GM12878 (cell line): ENCODE results near the gene GNA15. TPM values are rescaled to one million over a fixed set of nuclear protein-coding genes. Genes with fewer than 3 reads are reported as not detected.

ENCODE experiments used
- ATAC-seq: fragments of 200-7000 bp; cut with Tn5 transposase; 3 replicates; pipeline ENCODE4 v1.9.1; 2020; ENCODE audit warnings: mild to moderate bottlenecking, moderate library complexity
- BruUV-seq: library from RNA; stranded (reverse); fragments of 400-500 nt; replicated peaks from 2 replicates; lab custom pipeline; 2021; lab: Mats Ljungman, UMichigan
- CTCF ChIA-PET: fragments of 300-600 bp; sonication (Branson Sonifier 250); formaldehyde crosslinking; extraction: SDS; loops from one replicate; lab custom pipeline; 2021; ENCODE audit warnings: inconsistent platforms; lab: Yijun Ruan, JAX
- POLR2A ChIA-PET: fragments of 350-600 bp; formaldehyde crosslinking; extraction: SDS; loops from one replicate; lab custom pipeline; 2021; ENCODE audit warnings: inconsistent platforms; lab: Charles Lee
- RAD21 ChIA-PET: fragments of 300-600 bp; sonication (Branson Sonifier 250); formaldehyde crosslinking; loops from one replicate; lab custom pipeline; 2023; ENCODE audit warnings: antibody characterized with exemption; ENCODE audit not compliant: unreplicated experiment; lab: Charles Lee
- SMC1A ChIA-PET: fragments of 300-600 bp; sonication (Branson Sonifier 250); formaldehyde crosslinking; loops from one replicate; lab custom pipeline; 2023; ENCODE audit not compliant: unreplicated experiment, uncharacterized antibody; lab: Charles Lee
- DNase-seq: peaks from one replicate; pipeline ENCODE4 v3.0.0-alpha.2; 2011; ENCODE audit warnings: low read depth, low spot score
- FAIRE-seq: peaks from 3 replicates; lab custom pipeline; 2011; peaks lifted over from hg19 to GRCh38; lab: Jason Lieb, UNC
- H2AFZ ChIP-seq: 2 replicates; pipeline ENCODE4 v1.6.0; 2011; ENCODE audit warnings: low read depth, low read length, control low read depth; ENCODE audit not compliant: control insufficient read depth
- H3K27ac ChIP-seq: 2 replicates; pipeline ENCODE4 v1.5.1; 2011; ENCODE audit warnings: control low read depth; ENCODE audit not compliant: control insufficient read depth, insufficient read depth
- H3K27me3 ChIP-seq, 2 experiments: replicated peaks in 1 of 2; 2 replicates each; pipeline versions ENCODE4 v1.6.0 to v1.6.1; 2011; ENCODE audit warnings: low read length in 1 of 2; ENCODE audit not compliant: control insufficient read depth in 2 of 2, insufficient read depth in 2 of 2
- H3K36me3 ChIP-seq, 2 experiments: 2 replicates each; pipeline ENCODE4 v1.5.1; 2011; ENCODE audit warnings: low read length in 1 of 2; ENCODE audit not compliant: control insufficient read depth in 2 of 2, insufficient read depth in 2 of 2
- H3K4me1 ChIP-seq: 2 replicates; pipeline ENCODE4 v1.6.1; 2011; ENCODE audit warnings: mild to moderate bottlenecking, low read length, moderate library complexity, mixed read lengths; ENCODE audit not compliant: control insufficient read depth, insufficient read depth
- H3K4me2 ChIP-seq: 2 replicates; pipeline ENCODE4 v1.6.0; 2011; ENCODE audit warnings: control low read depth; ENCODE audit not compliant: control insufficient read depth, insufficient read depth
- H3K4me3 ChIP-seq: fragments of 200-600 bp; sonication (generic); 2 replicates; pipeline ENCODE4 v1.5.1; 2016
- H3K79me2 ChIP-seq: 2 replicates; pipeline ENCODE4 v1.6.0; 2011; ENCODE audit warnings: low read length; ENCODE audit not compliant: control insufficient read depth, insufficient read depth
- H3K9ac ChIP-seq: 2 replicates; pipeline ENCODE4 v1.8.0; 2011; ENCODE audit warnings: low read length, control low read depth, mixed read lengths; ENCODE audit not compliant: control insufficient read depth, insufficient read depth
- H3K9me3 ChIP-seq: replicated peaks from 3 replicates; pipeline ENCODE4 v1.5.1; 2011; ENCODE audit warnings: mild to moderate bottlenecking, low read length; ENCODE audit not compliant: control insufficient read depth, insufficient read depth
- H4K20me1 ChIP-seq: 2 replicates; pipeline ENCODE4 v1.6.0; 2011; ENCODE audit not compliant: control insufficient read depth, insufficient read depth
- IRF3 ChIP-seq: fragments of 450-650 bp; IDR thresholded peaks from 2 replicates; pipeline ENCODE4 v1.6.1; 2014; ENCODE audit warnings: mild to moderate bottlenecking
- KAT2A ChIP-seq: conservative IDR thresholded peaks from 2 replicates; pipeline ENCODE4 v1.6.1; 2011; ENCODE audit warnings: low read depth, low read length; ENCODE audit not compliant: control insufficient read depth
- PAX5 ChIP-seq: IDR thresholded peaks from 2 replicates; pipeline ENCODE4 v1.6.1; 2011; ENCODE audit warnings: low read depth, low read length, borderline replicate concordance
- SIN3A ChIP-seq: IDR thresholded peaks from 2 replicates; pipeline ENCODE4 v1.6.1; 2012; ENCODE audit warnings: low read depth, low read length, improper control_type of control experiment
- STAT3 ChIP-seq: IDR thresholded peaks from 2 replicates; pipeline ENCODE4 v1.6.1; 2011; ENCODE audit warnings: low read depth, low read length, improper control_type of control experiment
- WRNIP1 ChIP-seq: IDR thresholded peaks from 2 replicates; pipeline ENCODE4 v1.6.1; 2011; ENCODE audit warnings: low read depth, low read length, improper control_type of control experiment, borderline replicate concordance
- WGBS: methylation state at CpG from one replicate; pipeline ENCODE4 v1.1.6; 2016; ENCODE audit warnings: low lambda C conversion rate; ENCODE audit not compliant: insufficient replicate concordance, insufficient coverage; ENCODE audit errors: missing lambda C conversion rate; 5-methylcytosine and 5-hydroxymethylcytosine counted together
- in situ Hi-C: fragments of 300-500 bp; cut with MboI; formaldehyde crosslinking; loops from 9 replicates; pipeline ENCODE4 v1.14.3; 2018; ENCODE audit warnings: mixed read lengths
- intact Hi-C: fragments of 100-400 bp; cut with micrococcal nuclease; formaldehyde crosslinking; loops from one replicate; pipeline ENCODE4 v1.14.2; 2022; ENCODE audit not compliant: unreplicated experiment
- polyA plus RNA-seq, 11 experiments: library from polyadenylated mRNA; depleted of rRNA in 4 of 11; unstranded in 6 of 11; stranded (reverse) in 5 of 11; fragments of >200 nt; fragmentation: Nextera tagmentation in 4 of 11; fragmentation: Illumina TruSeq in 1 of 11; extraction: Ambion mirVana in 4 of 11; extraction: Trizol in 1 of 11; gene quantifications; 1 replicate in 1 of 11; 2 replicates in 10 of 11; pipeline versions ENCODE4 v1.2.1 to v1.2.3, GENCODE V29; 2011 to 2016; ENCODE audit warnings: inconsistent platforms in 2 of 11, missing spikeins in 2 of 11, low read depth in 1 of 11
- total RNA-seq, 4 experiments: library from RNA; depleted of rRNA in 3 of 4; stranded (reverse); fragments of >200 nt in 3 of 4; fragmentation: Illumina TruSeq in 1 of 4; extraction: Trizol in 1 of 4; gene quantifications; 2 replicates each; pipeline versions ENCODE4 v1.2.1 to v1.2.3, GENCODE V29; 2013 to 2021
- TF ChIP-seq, protein P1 (sequence below): IDR thresholded peaks from 2 replicates; pipeline ENCODE4 v1.6.1; 2012; ENCODE audit warnings: low read depth, low read length, improper control_type of control experiment
- TF ChIP-seq, protein P2 (sequence below): IDR thresholded peaks from 2 replicates; pipeline ENCODE4 v1.6.1; 2011; ENCODE audit warnings: low read depth, low read length, improper control_type of control experiment, borderline replicate concordance

GNA15 gene
- total and polyA plus RNA-seq, 10 of the 15 experiments (the other 5 are each of a cell fraction or from before 2014, with no cell fraction given), result 0.42 to 18.0 (median 9.4) TPM

DNA sequence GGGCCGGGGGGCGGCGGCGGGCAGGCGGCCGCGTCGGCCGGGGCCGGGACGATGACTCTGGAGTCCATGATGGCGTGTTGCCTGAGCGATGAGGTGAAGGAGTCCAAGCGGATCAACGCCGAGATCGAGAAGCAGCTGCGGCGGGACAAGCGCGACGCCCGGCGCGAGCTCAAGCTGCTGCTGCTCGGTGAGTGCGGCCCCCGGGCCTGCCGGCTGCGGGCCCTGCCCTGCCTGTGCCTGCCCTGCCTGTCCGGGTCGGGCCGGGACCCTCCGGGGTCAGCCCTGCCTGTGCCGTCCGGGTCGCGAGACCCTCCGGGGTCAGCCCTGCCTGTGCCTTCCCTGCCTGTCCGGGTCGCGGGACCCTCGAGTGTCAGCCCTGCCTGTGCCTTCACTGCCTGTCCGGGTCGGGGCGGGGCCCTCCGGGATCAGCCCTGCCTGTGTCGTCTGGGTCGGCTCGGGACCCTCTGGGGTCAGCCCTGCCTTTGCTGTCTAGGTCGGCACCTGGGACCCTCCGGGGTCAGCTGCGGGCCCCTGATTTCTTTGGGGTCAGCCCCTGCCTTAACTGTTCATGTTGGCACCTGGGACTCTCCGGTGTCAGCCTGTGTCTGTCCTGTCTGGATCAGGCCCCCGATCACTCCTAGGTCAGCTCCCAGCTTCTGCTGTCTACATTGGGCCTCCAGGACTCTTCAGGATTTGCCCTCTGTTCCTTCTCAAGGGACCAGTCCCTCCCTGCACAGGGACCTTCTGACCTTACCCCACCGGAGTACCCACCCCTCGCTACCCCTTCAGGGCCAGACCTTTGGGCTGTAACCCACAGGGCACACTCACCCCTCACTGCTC, 41.0 kb upstream of the GNA15 start:
- SMC1A ChIA-PET, result interaction anchor here (0.6 kb wide), 1 partner anchor 9 kb away, joined by 3 read pairs; no protein-coding TSS in a partner anchor
- Histone ChIP-seq H3K4me3 (peak overlapping the region; percentile 77), H3K36me3 (no peaks in the 10 kb centered on the region), H3K4me1 (peaks cover 17% of the 10 kb centered on the region), H3K4me2 (peak overlapping the region; percentile 92), H3K27me3 (no peaks in the 10 kb centered on the region; a peak in 2 of 4 replicates), H3K79me2 (no peaks in the 10 kb centered on the region), H2AFZ (peak overlapping the region; percentile 33), H3K9ac (peak overlapping the region; percentile 57), H3K9me3 (no peaks in the 10 kb centered on the region), H3K27ac (no peak overlapping the region), H4K20me1 (no peaks in the 10 kb centered on the region)
- 9% methylated on average over 44 of the region's 57 CpGs for WGBS
- TF ChIP-seq, protein P1, sequence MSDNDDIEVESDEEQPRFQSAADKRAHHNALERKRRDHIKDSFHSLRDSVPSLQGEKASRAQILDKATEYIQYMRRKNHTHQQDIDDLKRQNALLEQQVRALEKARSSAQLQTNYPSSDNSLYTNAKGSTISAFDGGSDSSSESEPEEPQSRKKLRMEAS, result 0 out of 2 replicates have a peak, but pooled peaks have one; percentile 7
- TF ChIP-seq KAT2A (no peak), IRF3 (no peak), STAT3 (no peak), WRNIP1 (no peak), SIN3A (no peak), PAX5 (no peak)
- TF ChIP-seq, protein P2, sequence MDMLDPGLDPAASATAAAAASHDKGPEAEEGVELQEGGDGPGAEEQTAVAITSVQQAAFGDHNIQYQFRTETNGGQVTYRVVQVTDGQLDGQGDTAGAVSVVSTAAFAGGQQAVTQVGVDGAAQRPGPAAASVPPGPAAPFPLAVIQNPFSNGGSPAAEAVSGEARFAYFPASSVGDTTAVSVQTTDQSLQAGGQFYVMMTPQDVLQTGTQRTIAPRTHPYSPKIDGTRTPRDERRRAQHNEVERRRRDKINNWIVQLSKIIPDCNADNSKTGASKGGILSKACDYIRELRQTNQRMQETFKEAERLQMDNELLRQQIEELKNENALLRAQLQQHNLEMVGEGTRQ, result no peak
- intact Hi-C loops, result no loop called here
- in situ Hi-C loops, result no loop called here
- BruUV-seq, result no TSS peak
- RAD21 ChIA-PET, result no interaction called here
- no peak for DNase-seq
- ATAC-seq, result peak; percentile 52
- no peak for FAIRE-seq
- CTCF ChIA-PET, result interaction anchor here (0.5 to 2.2 kb wide), 3 partner anchors 9 to 144 kb away, joined by 3 to 10 read pairs (median 5); no protein-coding TSS in a partner anchor
- POLR2A ChIA-PET, result interaction anchor here (0.5 kb wide), 2 partner anchors 106 to 989 kb away, joined by 3 to 6 read pairs; no protein-coding TSS in a partner anchor
